SU-DHL-6 (cell line): ENCODE data around the gene SLC25A4.

ENCODE experiments used
- CTCF ChIP-seq: fragments of 200-600 bp; sonication (generic); IDR thresholded peaks from one replicate; pipeline ENCODE4 v1.5.1; 2017; ENCODE audit warnings: antibody characterized with exemption, mild to moderate bottlenecking, low read length, moderate library complexity; ENCODE audit not compliant: insufficient read depth, poor library complexity, severe bottlenecking
- EZH2phosphoT487 ChIP-seq: fragments of 200-600 bp; sonication (generic), shearing (Covaris generic); conservative IDR thresholded peaks from 2 replicates; pipeline ENCODE4 v1.6.1; 2018; ENCODE audit warnings: mild to moderate bottlenecking, antibody characterized with exemption, low read length, moderate library complexity, mixed read lengths

- TF ChIP-seq CTCF (no peak), EZH2phosphoT487 (no peak)
Measured at GRCh38 chr4:185145572-185145971, 2.5 kb downstream of the SLC25A4 start.
